Gastrocnemius medialis (tissue), 4 donors: ENCODE measurements around the gene NEMF.

Experiments
- CTCF ChIP-seq, 5 experiments: fragments of 450-650 bp in 3 of 5; fragments of 200-600 bp in 2 of 5; sonication (generic) in 2 of 5; IDR thresholded peaks in 4 of 5; conservative IDR thresholded peaks in 1 of 5; 1 replicate in 4 of 5; 2 replicates in 1 of 5; pipeline ENCODE4 v1.5.1; 2016 to 2019; ENCODE audit warnings: antibody characterized with exemption in 5 of 5, mild to moderate bottlenecking in 3 of 5, moderate library complexity in 3 of 5
- POLR2A ChIP-seq, 2 donors: fragments of 450-650 bp; IDR thresholded peaks; one replicate each; pipeline ENCODE4 v1.6.1; 2017; ENCODE audit warnings: antibody characterized with exemption in 2 of 2, mild to moderate bottlenecking in 2 of 2, moderate library complexity in 2 of 2

- no peak for TF ChIP-seq CTCF (IDR thresholded peaks at IDR 0.05 in 4 of 5, conservative IDR thresholded peaks at IDR 0.05 in 1 of 5)
- no peak for TF ChIP-seq POLR2A (IDR thresholded peaks at IDR 0.05)
These were observed 35.7 kb downstream of the NEMF start for GRCh38 chr14:49816844-49817243.
